ENCODE measurements around the gene COL4A1.

GRCh38 chr13:110317093-110317492, 10.1 kb upstream of the COL4A1 start:
- no peak for TF ChIP-seq CTCF (IDR thresholded peaks at IDR 0.05; ENCODE audit: low read length)
- TF ChIP-seq EZH2 (IDR thresholded peaks at IDR 0.05; ENCODE audit: borderline replicate concordance, low read length) = no peak

Measured in OCI-LY1 (cell line).